Vagina (tissue), 2 donors: ENCODE measurements around the gene ITGB3. TPM values are rescaled to one million over a fixed set of nuclear protein-coding genes. Genes with fewer than 3 reads are reported as not detected.

ENCODE experiments used
- DNase-seq, 2 donors: peaks; one replicate each; pipeline ENCODE4 v3.0.0-alpha.2; 2017; ENCODE audit errors: extremely low spot score in 2 of 2
- H3K27ac ChIP-seq: fragments of 200-600 bp; sonication (generic); one replicate; pipeline ENCODE4 v1.5.1; 2019
- H3K27me3 ChIP-seq: fragments of 200-600 bp; sonication (generic); one replicate; pipeline ENCODE4 v1.5.1; 2019
- H3K36me3 ChIP-seq, 2 donors: fragments of 200-600 bp; sonication (generic); one replicate each; pipeline ENCODE4 v1.5.1; 2017 to 2019
- H3K4me1 ChIP-seq: fragments of 200-600 bp; sonication (generic); one replicate; pipeline ENCODE4 v1.5.1; 2019
- H3K4me3 ChIP-seq, 2 donors: fragments of 200-600 bp; sonication (generic); 1 replicate in 1 of 2; 2 replicates in 1 of 2; pipeline ENCODE4 v1.5.1; 2016 to 2019
- H3K9me3 ChIP-seq: fragments of 200-600 bp; sonication (generic); one replicate; pipeline ENCODE4 v1.5.1; 2019
- POLR2A ChIP-seq, 2 donors: fragments of 450-650 bp; IDR thresholded peaks; one replicate each; pipeline ENCODE4 v1.6.1; 2017; ENCODE audit warnings: antibody characterized with exemption in 2 of 2, mild to moderate bottlenecking in 2 of 2, moderate library complexity in 2 of 2
- POLR2AphosphoS5 ChIP-seq, 2 donors: sonication (generic); formaldehyde crosslinking; IDR thresholded peaks; one replicate each; pipeline ENCODE4 v1.9.0; 2017; ENCODE audit warnings: antibody characterized with exemption in 2 of 2, mild to moderate bottlenecking in 2 of 2, low read depth in 1 of 2; ENCODE audit not compliant: insufficient read depth in 1 of 2
- intact Hi-C: fragments of 100-400 bp; cut with DNase I; formaldehyde crosslinking; loops from one replicate; pipeline ENCODE4 v1.15.1; 2023
- total RNA-seq: library from RNA; depleted of rRNA; stranded (reverse); fragments of >200 nt; gene quantifications from one replicate; pipeline ENCODE4 v1.2.3, GENCODE V29; 2016
- TF ChIP-seq, protein P1 (sequence below), 3 experiments: fragments of 450-650 bp in 2 of 3; fragments of 200-600 bp in 1 of 3; sonication (generic) in 1 of 3; IDR thresholded peaks; one replicate each; pipeline ENCODE4 v1.5.1; 2017 to 2019; ENCODE audit warnings: antibody characterized with exemption in 3 of 3, mild to moderate bottlenecking in 2 of 3, moderate library complexity in 2 of 3

Gene ITGB3
- total RNA-seq, 1 donor from 2014 or later = 6.1 TPM

DNA sequence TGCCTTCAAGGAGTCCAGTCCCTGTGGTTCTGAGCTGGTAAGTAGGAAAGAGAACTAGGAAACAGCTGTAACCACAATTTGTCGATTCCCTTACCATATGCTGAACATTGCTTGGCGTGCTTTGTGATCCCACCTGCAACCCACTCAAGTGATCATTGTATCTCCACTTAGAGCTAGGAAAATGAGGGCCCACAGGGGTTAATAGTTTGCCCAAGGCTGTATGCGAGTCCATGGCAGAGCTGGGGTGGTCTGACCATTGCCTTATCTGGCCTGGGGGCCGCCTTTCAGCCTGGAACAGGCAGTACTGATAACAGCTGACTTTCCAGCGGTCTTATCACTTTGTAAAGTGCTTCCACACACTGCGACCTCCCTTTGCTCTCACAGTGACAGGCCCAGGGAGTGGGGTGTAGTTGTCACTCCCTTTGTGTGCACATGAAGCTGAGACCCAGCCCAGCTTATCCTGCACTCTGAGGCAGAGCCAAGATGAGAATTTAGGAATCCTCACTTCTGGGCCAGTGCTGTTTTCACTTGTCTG is 34.7 kb upstream of the ITGB3 start:
- H3K4me1 ChIP-seq = peaks cover 6% of the 10 kb centered on the region
- intact Hi-C loops = no loop called here
- H3K4me3 ChIP-seq = no peak overlapping the region

DNA sequence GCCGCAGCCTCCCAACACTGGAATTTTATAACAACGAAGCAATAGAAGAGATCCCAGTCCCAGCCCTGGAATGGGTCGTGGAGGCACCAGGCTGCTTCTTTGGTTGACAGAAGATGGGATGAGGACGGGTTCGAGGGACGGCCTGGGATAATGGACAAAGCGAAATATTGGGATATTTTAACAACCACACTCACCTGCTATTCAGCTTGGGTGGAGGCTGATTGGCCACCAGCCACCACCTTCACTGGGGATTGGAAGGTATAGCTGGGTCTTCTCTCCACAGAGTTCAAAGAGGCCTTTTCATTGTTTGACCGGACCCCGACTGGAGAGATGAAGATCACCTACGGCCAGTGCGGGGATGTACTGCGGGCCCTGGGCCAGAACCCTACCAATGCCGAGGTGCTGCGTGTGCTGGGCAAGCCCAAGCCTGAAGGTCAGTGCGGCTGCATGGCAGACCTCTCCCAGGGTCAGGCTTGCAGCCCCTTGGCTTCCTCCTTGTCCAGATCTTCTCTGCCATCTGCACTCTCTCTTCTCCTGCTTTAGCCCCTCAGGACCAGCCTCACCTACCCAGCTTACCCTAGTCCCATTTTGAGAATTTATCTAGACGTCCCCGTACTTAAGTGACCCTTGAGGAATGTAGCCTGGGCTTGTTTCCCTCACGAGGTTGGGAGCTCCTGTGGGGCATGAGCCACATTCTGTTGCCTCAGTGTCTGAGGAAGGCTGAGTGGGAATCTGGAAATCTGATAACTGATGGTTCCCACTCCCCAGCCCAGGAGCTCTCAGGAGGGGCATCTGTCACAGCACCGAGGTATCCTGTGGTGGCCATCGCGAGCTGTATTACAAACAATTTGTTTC is 33.8 kb upstream of the ITGB3 start:
- Histone ChIP-seq H3K36me3 (no peaks in the 10 kb centered on the region), H3K27ac (no peak overlapping the region), H3K4me3 (no peak overlapping the region), H3K27me3 (no peaks in the 10 kb centered on the region), H3K4me1 (peaks cover 14% of the 10 kb centered on the region), H3K9me3 (no peaks in the 10 kb centered on the region)
- TF ChIP-seq POLR2A (IDR thresholded peaks at IDR 0.05) (no peak), POLR2AphosphoS5 (IDR thresholded peaks at IDR 0.05; ENCODE audit: insufficient read depth in 1 of 2, low read depth in 1 of 2) (no peak)
- TF ChIP-seq, protein P1, sequence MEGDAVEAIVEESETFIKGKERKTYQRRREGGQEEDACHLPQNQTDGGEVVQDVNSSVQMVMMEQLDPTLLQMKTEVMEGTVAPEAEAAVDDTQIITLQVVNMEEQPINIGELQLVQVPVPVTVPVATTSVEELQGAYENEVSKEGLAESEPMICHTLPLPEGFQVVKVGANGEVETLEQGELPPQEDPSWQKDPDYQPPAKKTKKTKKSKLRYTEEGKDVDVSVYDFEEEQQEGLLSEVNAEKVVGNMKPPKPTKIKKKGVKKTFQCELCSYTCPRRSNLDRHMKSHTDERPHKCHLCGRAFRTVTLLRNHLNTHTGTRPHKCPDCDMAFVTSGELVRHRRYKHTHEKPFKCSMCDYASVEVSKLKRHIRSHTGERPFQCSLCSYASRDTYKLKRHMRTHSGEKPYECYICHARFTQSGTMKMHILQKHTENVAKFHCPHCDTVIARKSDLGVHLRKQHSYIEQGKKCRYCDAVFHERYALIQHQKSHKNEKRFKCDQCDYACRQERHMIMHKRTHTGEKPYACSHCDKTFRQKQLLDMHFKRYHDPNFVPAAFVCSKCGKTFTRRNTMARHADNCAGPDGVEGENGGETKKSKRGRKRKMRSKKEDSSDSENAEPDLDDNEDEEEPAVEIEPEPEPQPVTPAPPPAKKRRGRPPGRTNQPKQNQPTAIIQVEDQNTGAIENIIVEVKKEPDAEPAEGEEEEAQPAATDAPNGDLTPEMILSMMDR (IDR thresholded peaks at IDR 0.05) = no peak
- DNase-seq = no peak
- intact Hi-C loops = no loop called here

More for the DNA sequence above, 34.7 kb upstream of the ITGB3 start:
- DNase-seq = no peak
- TF ChIP-seq POLR2A (IDR thresholded peaks at IDR 0.05) (no peak), POLR2AphosphoS5 (IDR thresholded peaks at IDR 0.05; ENCODE audit: insufficient read depth in 1 of 2, low read depth in 1 of 2) (no peak)
- TF ChIP-seq, protein P1 (IDR thresholded peaks at IDR 0.05) = no peak
- no peak overlapping the region for H3K27ac ChIP-seq
- no peaks in the 10 kb centered on the region for H3K27me3 ChIP-seq
- H3K36me3 ChIP-seq = no peaks in the 10 kb centered on the region
- no peaks in the 10 kb centered on the region for H3K9me3 ChIP-seq

DNA sequence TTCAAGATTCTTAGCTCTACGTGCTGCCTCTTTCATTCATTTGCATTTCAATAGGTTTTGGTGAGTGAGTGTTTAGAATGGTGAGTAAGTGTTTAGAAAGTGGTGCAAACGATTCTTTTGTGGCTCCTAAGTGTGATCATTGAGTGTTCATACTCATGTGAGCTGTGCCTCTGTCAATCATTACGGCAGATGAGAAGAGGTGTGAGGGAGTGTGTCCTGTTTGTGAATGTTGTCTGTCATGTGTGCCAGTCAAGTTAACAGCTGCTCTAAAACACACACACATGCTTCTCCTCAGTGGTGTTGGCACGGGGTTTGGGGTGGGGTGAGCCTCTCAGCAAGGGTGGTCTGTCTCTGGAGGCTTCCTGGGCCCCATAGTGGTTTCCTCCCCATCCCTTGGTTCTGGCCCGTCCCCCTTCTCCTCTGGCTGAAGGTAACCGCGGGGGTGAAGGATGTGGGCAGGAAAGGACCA is 33.1 kb upstream of the ITGB3 start:
- intact Hi-C loops = no loop called here
- H3K9me3 ChIP-seq = no peaks in the 10 kb centered on the region
- DNase-seq = no peak
- H3K36me3 ChIP-seq = no peaks in the 10 kb centered on the region
- peaks cover 21% of the 10 kb centered on the region for H3K4me1 ChIP-seq
- H3K27ac ChIP-seq = no peak overlapping the region
- H3K27me3 ChIP-seq = no peaks in the 10 kb centered on the region
- TF ChIP-seq POLR2A (IDR thresholded peaks at IDR 0.05) = no peak
- TF ChIP-seq, protein P1 (IDR thresholded peaks at IDR 0.05) = no peak
- no peak for TF ChIP-seq POLR2AphosphoS5 (IDR thresholded peaks at IDR 0.05; ENCODE audit: insufficient read depth in 1 of 2, low read depth in 1 of 2)
- no peak overlapping the region for H3K4me3 ChIP-seq

DNA sequence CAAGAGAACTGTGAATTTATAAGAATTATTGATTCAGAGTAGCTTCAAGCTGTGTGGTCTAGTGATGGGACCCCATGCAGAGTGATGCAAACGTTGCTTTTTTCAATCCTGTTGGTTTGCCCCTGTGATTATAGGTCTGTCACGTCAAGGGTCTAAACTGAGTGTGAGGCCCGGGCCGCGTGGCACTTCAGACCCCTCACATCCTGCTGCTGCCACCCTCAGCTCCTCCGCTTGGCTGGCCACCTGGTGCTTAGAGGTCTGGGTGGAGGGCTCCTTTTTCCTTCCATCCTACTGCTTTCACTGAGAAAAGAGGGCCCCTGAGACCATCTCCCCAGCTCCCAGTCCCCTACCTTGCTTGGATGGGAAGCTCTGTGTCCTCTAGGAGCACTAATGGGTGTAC is 32.5 kb upstream of the ITGB3 start:
- DNase-seq = no peak
- H3K4me1 ChIP-seq = peaks cover 27% of the 10 kb centered on the region
- H3K36me3 ChIP-seq = no peaks in the 10 kb centered on the region
- no peak overlapping the region for H3K27ac ChIP-seq
- H3K9me3 ChIP-seq = no peaks in the 10 kb centered on the region
- H3K27me3 ChIP-seq = no peaks in the 10 kb centered on the region
- H3K4me3 ChIP-seq = no peak overlapping the region
- intact Hi-C loops = no loop called here
- TF ChIP-seq, protein P1 (IDR thresholded peaks at IDR 0.05) = no peak
- TF ChIP-seq POLR2AphosphoS5 (IDR thresholded peaks at IDR 0.05; ENCODE audit: insufficient read depth in 1 of 2, low read depth in 1 of 2) = no peak
- no peak for TF ChIP-seq POLR2A (IDR thresholded peaks at IDR 0.05)

DNA sequence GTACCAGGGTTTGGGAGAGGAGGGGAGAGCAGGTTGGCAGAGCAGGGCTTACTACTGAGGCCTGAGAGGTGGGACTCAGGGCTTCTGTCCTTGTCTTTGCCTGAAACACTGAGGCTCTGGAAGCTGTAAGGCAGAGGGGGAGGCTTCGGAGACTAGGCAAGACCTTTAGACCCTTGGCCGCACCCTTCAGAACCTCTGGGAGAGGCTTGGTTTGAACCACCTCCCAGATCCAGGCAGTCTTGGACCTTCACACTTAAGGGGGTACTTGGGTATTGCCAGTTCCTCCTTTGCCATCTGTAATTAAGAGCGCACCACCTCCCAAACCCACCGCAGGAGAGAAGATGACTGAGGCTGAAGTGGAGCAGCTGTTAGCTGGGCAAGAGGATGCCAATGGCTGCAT is 31.6 kb upstream of the ITGB3 start:
- intact Hi-C loops = no loop called here
- Histone ChIP-seq H3K4me3 (no peak overlapping the region), H3K4me1 (peaks cover 31% of the 10 kb centered on the region), H3K27me3 (no peaks in the 10 kb centered on the region), H3K36me3 (no peaks in the 10 kb centered on the region), H3K27ac (no peak overlapping the region), H3K9me3 (no peaks in the 10 kb centered on the region)
- no peak for DNase-seq
- TF ChIP-seq POLR2AphosphoS5 (IDR thresholded peaks at IDR 0.05; ENCODE audit: insufficient read depth in 1 of 2, low read depth in 1 of 2) (no peak), POLR2A (IDR thresholded peaks at IDR 0.05) (no peak)
- TF ChIP-seq, protein P1 (IDR thresholded peaks at IDR 0.05) = no peak
